ENCODE measurements around the gene CT45A3.
"Not testable (repeated sequence)": the region's sequence is repeated elsewhere in the genome, so short reads cannot be mapped to it uniquely, and the experiment has no call there.

CT45A3 gene, protein sequence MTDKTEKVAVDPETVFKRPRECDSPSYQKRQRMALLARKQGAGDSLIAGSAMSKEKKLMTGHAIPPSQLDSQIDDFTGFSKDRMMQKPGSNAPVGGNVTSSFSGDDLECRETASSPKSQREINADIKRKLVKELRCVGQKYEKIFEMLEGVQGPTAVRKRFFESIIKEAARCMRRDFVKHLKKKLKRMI

DNA sequence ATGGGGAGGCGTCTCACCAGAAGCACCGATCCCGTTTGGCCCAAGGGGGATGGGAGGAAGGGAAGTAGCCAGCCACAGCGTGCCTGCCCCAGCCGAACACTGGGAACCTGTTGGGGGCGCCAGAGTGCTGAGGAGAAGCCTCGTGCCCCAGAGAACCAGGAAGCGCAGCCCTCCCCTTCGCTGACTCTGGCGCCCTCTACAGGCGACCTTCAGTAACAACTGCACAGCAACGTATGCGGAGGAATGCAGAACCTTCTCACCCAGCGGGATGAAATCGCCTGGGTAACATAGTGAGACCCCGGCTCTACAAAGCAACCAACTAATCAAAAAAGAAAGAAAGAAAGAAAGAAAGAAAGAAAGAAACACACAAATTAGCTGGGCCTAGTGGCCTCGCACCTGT, at the start of gene CT45A3:
TSS of gene CT45A3 (minus strand) at position 101 of the 400 bp plus-strand sequence. CDS start 3,747 bp downstream, outside the sequence.
- not testable (repeated sequence) for DNase-seq

DNA sequence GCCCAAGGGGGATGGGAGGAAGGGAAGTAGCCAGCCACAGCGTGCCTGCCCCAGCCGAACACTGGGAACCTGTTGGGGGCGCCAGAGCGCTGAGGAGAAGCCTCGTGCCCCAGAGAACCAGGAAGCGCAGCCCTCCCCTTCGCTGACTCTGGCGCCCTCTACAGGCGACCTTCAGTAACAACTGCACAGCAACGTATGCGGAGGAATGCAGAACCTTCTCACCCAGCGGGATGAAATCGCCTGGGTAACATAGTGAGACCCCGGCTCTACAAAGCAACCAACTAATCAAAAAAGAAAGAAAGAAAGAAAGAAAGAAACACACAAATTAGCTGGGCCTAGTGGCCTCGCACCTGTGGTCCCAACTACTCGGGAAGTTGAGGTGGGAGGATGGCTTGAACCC, 34.7 kb upstream of the CT45A3 start, which contains the start of gene CT45A6:
TSS of gene CT45A6 (minus strand) at position 101 of the 400 bp plus-strand sequence. CDS start 3,794 bp downstream, outside the sequence.
- not testable (repeated sequence) for DNase-seq

DNA sequence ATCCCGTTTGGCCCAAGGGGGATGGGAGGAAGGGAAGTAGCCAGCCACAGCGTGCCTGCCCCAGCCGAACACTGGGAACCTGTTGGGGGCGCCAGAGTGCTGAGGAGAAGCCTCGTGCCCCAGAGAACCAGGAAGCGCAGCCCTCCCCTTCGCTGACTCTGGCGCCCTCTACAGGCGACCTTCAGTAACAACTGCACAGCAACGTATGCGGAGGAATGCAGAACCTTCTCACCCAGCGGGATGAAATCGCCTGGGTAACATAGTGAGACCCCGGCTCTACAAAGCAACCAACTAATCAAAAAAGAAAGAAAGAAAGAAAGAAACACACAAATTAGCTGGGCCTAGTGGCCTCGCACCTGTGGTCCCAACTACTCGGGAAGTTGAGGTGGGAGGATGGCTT, 17.4 kb upstream of the CT45A3 start, which contains the start of gene CT45A5:
TSS of gene CT45A5 (minus strand) at position 101 of the 400 bp plus-strand sequence. CDS start 3,774 bp downstream, outside the sequence.
- DNase-seq, result not testable (repeated sequence)

DNA sequence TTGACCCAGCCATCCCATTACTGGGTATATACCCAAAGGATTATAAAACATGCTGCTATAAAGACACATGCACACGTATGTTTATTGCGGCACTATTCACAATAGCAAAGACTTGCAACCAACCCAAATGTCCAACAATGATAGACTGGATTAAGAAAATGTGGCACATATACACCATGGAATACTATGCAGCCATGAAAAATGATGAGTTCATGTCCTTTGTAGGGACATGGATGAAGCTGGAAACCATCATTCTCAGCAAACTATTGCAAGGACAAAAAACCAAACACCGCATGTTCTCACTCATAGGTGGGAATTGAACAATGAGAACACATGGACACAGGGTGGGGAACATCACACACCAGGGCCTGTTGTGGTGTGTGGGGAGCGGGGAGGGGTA, 23.3 kb downstream of the CT45A3 start:
- DNase-seq, result not testable (repeated sequence)

DNA sequence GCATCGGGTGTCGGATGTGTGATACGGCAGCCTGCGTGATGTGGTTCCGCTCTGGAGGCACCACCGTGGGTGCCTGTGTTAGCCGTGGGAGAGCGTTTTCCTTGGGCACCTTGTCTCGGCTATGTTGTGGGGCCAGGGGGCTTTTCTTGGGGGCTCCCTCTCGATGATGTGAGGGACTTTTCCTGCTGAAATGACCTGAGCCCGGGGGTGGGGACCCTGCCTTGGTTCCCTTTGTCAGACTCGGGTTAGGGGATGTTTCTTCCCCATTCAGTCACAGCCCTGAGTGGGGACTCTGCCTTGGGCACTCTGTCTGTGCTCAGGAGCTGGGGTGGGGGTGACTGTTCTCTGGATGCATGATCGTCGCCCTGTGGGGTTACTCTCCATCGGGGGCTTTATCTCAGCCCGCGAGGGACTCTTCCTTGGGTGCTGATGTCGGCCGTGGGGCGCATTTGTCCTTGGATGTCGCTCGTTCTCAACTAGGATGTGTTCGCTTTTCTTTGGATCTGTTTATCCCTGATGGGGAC, 26.7 kb downstream of the CT45A3 start:
- no peak for DNase-seq

DNA sequence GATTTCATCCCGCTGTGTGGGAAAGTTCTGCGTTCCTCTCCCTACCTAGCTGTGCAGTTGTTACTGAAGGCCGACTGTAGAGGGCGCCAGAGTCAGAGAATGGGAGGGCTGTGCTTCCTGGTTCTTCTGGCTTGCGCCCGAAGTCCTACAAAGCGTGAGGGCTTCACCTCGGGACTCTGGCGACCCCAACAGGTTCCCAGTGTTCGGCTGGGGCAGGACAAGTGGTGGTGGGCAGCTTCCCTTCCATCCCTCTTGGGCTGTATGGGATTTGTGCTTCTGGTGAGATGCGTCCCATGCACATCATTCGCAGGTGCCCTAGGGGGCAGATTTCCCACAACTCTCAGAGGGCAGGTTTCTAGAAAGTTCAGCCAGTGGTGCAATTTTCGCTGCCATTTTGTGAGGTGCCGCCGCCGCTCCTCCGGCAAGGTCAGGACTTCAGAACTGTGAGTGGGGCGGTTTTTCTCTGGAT, 27.3 kb downstream of the CT45A3 start:
- no peak for DNase-seq

DNA sequence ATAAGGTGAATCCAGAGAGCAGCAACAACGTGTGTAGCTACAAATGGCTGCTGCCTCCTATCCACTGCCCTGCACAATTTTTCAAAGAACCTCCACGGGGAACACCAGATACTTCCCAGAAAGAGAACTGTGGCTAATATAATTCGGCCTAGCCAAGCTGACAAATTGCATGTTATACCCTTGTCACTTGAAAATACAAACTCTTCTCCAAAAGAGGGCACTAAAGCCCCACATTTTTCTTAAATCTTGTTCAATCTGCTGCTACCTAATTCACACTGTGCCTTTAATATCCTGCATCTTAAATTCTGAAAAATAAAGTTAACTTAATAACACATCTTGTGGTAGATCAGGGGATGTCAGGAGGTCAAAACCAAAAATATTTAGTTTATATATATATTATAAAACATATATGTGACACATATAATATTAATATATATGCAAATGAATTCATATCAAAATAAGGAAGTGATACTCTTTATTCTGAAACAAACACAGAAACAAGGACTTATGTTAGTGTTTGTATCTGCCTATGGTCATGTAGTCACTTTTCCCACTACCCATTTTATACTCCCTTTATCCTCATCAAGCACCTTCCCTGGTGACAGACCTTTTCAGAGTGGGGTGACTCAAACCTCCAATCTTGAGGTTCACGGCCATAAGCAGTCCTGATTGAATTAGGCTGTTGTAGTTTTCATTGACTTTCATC, 30.5 kb downstream of the CT45A3 start:
- DNase-seq, result no peak

DNA sequence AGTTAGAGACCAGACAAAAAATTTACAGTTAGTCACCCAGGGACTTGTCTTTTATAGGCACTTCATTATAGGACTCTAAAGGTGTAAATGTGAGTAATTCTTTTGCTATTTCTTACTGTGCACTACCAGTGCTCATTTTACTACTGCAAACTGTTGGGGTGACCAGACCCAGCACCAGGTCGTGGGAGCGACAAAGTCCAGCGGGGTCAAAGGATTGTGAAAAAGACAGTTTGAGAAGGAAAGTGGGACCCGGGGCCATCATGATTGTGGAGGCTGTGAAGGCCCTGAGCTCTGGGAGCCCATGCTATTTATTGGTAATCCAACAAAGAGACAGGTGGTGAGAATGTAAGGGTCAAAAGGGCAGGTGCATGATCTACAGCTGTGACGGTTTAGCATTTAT, 33.3 kb downstream of the CT45A3 start:
- DNase-seq, result not testable (repeated sequence)

DNA sequence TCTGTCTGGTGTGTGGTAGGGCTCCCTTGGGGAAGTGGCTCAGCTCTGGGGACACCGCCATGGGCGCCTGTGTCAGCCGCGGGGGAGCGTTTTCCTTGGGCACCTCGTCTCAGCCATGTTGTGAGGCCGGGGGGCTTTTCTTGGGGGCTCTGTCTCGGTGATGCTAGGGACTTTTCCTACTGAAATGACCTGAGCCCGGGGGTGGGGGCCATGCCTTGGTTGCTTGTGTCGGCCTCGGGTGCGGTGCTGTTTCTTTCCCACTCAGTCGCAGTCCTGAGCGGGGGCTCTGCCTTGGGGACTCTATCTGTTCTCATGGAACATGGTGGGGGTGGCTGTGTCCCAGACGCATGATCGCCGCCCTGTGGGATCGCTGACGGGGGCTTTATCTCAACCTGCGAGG, 54.2 kb downstream of the CT45A3 start:
- DNase-seq, result no peak

DNA sequence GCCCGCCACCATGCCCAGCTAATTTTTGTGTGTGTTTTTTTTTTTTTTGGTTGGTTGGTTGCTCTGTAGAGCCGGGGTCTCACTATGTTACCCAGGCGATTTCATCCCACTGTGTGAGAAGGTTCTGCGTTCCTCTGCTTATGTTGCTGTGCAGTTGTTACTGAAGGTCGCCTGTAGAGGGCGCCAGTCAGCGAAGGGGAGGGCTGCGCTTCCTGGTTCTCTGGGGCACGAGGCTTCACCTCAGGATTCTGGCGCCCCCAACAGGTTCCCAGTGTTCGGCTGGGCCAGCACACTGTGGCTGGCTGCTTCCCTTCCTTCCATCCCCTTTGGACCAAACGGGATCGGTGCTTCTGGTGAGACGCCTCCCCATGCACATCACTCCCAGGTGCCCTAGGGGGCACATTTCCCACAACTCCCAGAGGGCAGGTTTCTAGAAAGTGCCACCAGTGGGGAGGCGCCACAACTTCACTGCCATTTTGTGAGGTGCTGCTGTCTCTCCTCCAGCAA, 54.8 kb downstream of the CT45A3 start, which contains the start of gene CT45A1:
TSS of gene CT45A1 (plus strand) at position 457 of the 507 bp plus-strand sequence. CDS start 5,302 bp downstream, outside the sequence.
- not testable (repeated sequence) for DNase-seq

Data from cerebellar nuclear complex (tissue), 1 donor.